NCI-H748 (cell line): ENCODE measurements around the gene TRAPPC4.
A peak's percentile ranks its signal among the peaks of the same experiment; 100 is the strongest.
"Not testable (repeated sequence)": the region's sequence is repeated elsewhere in the genome, so short reads cannot be mapped to it uniquely, and the experiment has no call there.

Source experiments
- DNase-seq: peaks from one replicate; lab custom pipeline; 2025; ENCODE audit not compliant: unreplicated experiment; lab: John Stamatoyannopoulos, UW

The TRAPPC4 gene

GRCh38 chr11:119030329-119031047 lies 11.9 kb downstream of the TRAPPC4 start, which contains the start of gene SLC37A4:
Gene SLC37A4 (minus strand): TSS chr11:119030877.
- peak; percentile 97 for DNase-seq

- DNase-seq: no peak
These were observed 13.3 kb downstream of the TRAPPC4 start for GRCh38 chr11:119031912-119032280.

DNA sequence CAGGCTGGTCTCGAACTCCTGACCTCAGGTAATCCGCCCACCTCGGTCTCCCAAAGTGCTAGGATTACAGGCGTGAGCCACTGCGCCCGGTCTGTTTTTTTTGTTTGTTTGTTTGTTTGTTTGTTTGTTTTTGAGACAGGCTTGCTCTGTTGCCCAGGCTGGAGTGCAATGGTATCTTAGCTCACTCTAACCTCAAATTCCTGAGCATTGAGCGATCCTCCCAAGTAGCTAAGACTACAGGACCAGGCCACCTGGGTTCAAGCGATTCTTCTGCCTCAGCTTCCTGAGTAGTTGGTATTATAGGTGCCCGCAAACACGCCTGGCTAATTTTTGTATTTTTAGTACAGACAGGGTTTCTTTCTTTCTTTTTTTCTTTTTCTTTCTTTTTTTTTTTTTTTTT lies 14.9 kb downstream of the TRAPPC4 start:
- DNase-seq: not testable (repeated sequence)

GRCh38 chr11:119034813-119035212 lies 16.2 kb downstream of the TRAPPC4 start:
- no peak for DNase-seq

DNA sequence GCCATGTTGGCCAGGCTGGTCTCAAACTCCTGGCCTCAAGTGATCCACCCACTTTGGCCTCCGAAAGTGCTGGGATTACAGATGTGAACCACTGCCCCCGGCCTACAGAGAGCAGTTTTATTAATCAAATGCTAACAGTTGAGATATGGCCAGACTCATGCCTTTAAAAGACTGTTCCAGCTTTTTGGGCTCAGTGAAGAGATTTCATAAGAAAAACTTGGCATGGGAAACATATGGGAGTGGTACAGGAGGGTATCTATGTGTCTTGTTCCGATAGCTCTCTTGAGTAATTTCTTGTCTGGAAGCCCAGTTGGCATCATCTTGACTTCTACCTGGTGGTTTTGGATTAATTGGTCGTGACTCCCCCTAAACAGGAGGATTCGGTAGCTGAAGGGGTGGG lies 20.3 kb downstream of the TRAPPC4 start:
- DNase-seq: no peak

GRCh38 chr11:119039471-119039870 lies 20.9 kb downstream of the TRAPPC4 start:
- DNase-seq: not testable (repeated sequence)

DNA sequence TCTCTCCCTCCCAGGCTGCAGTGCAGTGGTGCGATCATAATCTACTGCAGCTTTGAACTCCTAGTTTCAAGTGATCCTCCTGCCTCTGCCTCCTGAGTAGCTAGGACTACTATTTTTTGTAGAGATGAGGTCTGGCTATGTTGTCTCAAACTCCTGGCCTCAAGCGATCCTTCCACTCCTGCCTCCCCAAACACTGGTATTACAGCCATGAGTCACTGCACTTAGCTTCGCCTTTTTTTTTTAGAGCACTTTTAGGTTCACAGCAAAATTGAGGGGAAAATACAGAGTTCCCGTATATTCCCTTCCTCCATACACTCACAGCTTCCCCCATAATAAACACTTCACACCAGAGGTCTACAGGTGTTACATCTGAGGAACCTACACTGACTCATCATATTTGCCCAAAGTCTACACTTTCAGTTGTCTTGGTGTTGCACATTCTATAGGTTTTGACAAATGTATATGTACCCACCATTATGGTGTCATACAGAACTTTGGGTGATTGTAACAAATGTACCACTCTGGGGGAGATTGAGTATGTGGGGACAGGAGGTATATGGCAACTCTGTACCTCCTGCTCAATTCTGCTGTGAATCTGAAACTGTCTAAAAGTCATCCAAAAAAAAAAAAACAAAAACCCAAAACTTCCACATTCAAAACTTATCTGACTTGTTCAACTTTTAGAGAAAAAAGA lies 23.4 kb downstream of the TRAPPC4 start:
- DNase-seq: no peak

DNA sequence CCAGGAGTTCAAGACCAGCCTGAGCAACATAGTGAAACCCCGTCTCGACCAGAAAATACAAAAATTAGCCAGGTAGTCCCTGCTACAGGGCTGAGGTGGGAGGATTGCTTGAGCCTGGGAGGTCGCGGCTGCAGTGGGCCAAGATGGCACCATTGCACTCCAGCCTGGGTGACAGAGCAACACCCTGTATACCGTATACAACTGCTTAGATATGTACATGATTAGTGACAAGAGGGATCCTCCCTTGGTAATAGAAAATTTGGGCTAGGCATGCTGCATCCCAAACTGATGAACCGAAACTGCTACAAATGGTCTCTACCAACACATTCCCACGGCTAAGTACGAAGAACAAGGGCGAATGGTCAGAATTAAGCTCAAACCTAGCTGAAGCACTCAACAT lies 24.4 kb downstream of the TRAPPC4 start:
- DNase-seq: no peak

GRCh38 chr11:119044708-119045107 lies 26.1 kb downstream of the TRAPPC4 start:
- no peak for DNase-seq

- DNase-seq: no peak
These were observed 27.9 kb downstream of the TRAPPC4 start for GRCh38 chr11:119046489-119046888.

DNA sequence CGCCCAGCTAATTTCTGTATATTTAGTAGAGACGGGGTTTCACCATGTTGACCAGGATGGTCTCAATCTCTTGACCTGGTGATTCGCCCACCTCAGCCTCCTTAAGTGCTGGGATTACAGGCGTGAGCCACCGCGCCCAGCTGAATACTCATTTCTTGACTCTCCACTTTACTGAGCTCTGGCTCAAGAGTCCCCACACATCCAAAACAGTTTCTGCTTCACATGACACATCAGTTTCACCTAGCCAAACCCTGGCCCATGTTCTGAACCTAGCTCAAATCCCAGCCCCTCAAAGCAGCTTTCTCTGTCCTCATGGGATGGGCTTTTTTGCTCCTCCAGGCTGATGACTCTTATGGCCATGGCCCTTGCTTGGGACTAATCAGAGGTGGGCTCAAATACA lies 28.6 kb downstream of the TRAPPC4 start:
- DNase-seq: no peak

DNA sequence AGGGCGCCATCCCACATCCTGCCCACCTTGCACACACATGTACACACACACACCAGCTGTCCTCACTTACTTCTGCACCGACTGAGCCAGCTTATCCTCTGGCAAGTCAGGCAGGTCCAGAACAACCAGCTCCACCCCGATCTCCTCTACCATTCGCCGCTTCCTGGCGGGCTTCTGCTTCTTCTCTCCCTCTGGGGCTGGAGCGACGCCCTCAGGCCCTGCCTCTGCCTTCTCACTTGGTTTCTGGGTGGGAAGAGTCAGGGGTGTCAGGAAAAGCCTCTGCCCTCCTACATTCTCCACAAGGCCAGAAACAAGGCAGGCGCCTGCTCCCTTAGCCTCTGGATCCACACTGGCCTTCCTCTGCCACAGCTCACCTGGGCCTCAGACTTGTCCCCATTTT lies 30.1 kb downstream of the TRAPPC4 start:
- no peak for DNase-seq

GRCh38 chr11:119049081-119049480 lies 30.5 kb downstream of the TRAPPC4 start:
- DNase-seq: no peak

DNA sequence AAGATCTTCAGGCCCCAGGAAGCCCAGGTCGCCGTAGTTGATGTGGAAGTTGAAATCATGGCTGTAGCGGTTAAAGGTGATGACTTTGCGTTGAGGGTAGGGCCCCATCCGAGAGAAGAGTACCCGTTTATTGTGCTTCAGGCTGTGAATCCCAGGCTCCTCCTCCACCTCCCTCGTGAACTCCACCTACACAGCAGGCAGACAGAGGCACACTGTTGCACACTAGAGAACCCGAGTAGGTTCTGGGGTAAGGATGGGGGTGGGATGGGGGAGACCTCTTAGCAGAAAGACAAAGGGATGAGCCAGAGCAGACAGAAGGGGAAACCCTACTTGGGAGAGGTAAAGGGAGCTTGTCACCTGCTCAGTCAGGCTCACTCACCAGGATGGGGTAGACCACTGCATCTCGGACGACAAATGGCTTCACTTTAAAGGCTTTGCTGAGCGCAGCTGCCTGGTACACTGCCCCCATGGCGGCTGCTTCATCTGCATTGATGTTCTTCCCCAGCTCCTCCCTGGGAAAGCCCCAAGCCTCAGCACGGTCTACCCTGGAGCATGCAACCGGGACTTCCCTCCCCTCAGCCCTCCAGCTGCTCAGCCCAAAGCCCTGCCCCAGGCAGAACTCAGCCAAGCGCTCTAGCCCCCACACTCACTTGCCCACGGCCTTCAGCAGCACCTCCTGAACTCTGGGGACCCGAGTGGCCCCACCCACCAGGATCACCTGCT lies 33.0 kb downstream of the TRAPPC4 start:
- no peak for DNase-seq

DNA sequence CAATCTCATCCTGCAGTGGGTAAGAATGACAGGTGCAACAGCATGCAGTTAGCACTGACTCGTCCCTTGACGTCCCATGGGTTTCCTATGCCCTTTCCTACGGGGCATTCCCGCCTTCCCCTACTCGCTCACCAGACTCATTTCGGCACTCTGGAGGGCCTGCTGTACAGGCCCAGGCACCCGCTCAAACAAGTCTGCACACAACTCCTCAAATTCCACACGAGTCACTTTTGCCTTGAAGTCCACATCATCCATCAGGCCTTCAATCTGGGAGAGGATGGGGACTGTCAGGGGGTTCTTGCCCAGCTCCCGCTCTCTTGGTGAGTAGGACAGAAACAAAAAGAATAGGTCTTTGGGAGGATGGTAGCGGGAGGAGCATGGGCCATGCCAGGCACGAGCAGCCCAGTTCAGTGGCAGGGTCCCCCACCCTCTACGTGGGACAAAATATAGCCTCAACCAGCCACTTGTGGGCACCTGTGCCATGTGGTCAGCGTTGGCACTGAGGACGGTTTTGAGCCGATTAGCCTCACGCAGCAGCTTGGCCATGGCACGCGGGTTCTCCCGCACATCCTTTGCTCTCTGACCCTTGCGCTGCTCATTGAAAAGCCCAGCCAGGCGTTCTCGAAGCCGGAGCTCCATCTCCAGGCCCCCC lies 33.7 kb downstream of the TRAPPC4 start:
- DNase-seq: no peak

DNA sequence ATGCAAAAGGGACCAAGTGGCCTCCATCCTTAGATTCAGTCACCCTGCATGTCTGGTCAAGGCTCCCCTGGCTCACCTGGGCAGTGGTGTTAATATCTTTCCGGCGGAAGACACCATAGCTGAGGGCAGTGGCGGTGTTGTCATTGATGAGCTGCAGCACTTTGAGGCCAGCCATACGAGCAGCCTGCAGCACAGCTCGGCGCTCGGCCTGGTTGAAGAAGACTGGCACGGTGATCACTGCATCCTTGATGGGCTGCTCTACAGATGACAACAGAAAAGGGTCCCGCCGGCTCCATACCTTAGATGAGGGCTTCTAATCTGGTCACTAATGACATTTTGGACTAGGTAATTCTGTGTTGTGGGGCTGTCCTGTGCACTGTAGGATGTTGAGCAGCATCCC lies 35.9 kb downstream of the TRAPPC4 start:
- no peak for DNase-seq

DNA sequence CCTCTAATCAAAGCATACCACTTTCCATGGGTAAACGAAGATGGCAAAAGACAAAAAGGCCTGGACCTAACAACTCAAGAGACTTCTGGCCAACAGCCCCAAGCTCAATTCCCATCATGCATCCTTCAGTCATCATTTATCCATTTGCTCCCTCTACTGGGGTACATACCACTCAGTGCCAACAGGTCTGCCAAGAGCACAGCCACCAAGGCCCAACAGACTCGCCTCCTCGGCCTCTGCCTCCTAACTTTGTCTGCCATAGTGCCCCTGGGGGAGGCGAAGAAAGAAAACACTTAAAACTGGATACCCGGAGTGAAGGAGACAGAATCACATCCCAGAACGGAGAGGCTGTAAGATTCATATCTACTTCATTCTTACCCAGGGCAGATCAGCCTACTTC lies 37.3 kb downstream of the TRAPPC4 start:
- peak; percentile 6 for DNase-seq

GRCh38 chr11:119056421-119056999 lies 37.9 kb downstream of the TRAPPC4 start:
- peak; percentile 51 for DNase-seq

- DNase-seq: peak; percentile 93
These were observed 38.6 kb downstream of the TRAPPC4 start, which contains the start of gene HYOU1 for GRCh38 chr11:119057000-119057769. Gene HYOU1 (minus strand): TSS chr11:119057205. CDS start chr11:119056160, 1,045 bp downstream.

- DNase-seq: not testable (repeated sequence)
These were observed 40.6 kb downstream of the TRAPPC4 start for GRCh38 chr11:119059128-119059527.
